OCI-LY7 (cell line): Measurements from ENCODE around the gene PRODH2.

ENCODE experiments used
- CTCF ChIP-seq: fragments of 200-600 bp; sonication (generic); conservative IDR thresholded peaks from 2 replicates; pipeline ENCODE4 v1.5.1; 2014; ENCODE audit warnings: mild to moderate bottlenecking, antibody characterized with exemption, low read length, moderate library complexity, mixed read lengths
- EZH2phosphoT487 ChIP-seq: fragments of 200-600 bp; sonication (generic); IDR thresholded peaks from 2 replicates; pipeline ENCODE4 v1.6.1; 2018; ENCODE audit warnings: low read depth, borderline replicate concordance, mild to moderate bottlenecking, mixed run types, antibody characterized with exemption, low read length, moderate library complexity, mixed read lengths

GRCh38 chr19:35767288-35768081 lies 45.2 kb downstream of the PRODH2 start:
- TF ChIP-seq CTCF: no peak
- no peak for TF ChIP-seq EZH2phosphoT487
